Testis (tissue), 2 donors: ENCODE measurements around the gene ARHGEF2.

Experiments used
- POLR2A ChIP-seq: fragments of 450-650 bp; IDR thresholded peaks from one replicate; pipeline ENCODE4 v1.6.1; 2017; ENCODE audit warnings: antibody characterized with exemption, mild to moderate bottlenecking, moderate library complexity
- TF ChIP-seq, protein P1 (sequence below), 3 experiments: fragments of 450-650 bp in 2 of 3; fragments of 200-600 bp in 1 of 3; sonication (generic) in 1 of 3; IDR thresholded peaks; one replicate each; pipeline ENCODE4 v1.5.1; 2016 to 2019; ENCODE audit warnings: antibody characterized with exemption in 3 of 3, mild to moderate bottlenecking in 2 of 3, moderate library complexity in 1 of 3

DNA sequence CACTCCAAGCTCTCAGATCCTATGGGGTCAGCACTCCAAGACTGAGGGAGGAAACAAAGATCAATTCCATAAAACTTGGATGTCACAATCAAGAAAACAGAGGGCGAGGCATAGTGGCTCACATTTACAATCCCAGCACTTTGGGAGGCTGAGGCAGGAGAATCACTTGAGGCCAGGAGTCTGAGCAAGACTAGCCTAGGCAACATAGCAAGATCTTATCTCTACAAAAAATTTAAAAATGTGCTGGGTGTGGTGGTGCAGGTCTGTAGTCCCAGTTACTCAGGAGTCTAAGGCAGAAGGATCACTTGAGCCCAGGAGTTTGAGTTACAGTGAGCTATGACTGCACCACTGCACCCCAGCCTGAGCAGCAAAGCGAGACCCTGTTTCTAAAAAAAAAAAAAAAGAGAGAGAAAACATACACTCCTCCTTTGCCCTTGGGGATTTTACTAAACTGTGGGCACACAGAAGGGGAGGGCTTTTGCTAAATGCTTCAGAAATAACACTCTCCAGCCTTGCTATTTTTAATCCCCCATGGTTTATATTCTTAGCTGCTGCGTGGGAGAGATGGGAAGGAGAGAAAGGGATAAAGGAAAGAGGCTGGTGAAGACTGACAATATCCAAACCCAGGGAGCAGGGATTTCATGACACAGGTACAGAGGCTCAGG lies 18.1 kb downstream of the ARHGEF2 start:
- TF ChIP-seq, protein P1, sequence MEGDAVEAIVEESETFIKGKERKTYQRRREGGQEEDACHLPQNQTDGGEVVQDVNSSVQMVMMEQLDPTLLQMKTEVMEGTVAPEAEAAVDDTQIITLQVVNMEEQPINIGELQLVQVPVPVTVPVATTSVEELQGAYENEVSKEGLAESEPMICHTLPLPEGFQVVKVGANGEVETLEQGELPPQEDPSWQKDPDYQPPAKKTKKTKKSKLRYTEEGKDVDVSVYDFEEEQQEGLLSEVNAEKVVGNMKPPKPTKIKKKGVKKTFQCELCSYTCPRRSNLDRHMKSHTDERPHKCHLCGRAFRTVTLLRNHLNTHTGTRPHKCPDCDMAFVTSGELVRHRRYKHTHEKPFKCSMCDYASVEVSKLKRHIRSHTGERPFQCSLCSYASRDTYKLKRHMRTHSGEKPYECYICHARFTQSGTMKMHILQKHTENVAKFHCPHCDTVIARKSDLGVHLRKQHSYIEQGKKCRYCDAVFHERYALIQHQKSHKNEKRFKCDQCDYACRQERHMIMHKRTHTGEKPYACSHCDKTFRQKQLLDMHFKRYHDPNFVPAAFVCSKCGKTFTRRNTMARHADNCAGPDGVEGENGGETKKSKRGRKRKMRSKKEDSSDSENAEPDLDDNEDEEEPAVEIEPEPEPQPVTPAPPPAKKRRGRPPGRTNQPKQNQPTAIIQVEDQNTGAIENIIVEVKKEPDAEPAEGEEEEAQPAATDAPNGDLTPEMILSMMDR (IDR thresholded peaks at IDR 0.05) = no peak
- no peak for TF ChIP-seq POLR2A
